GM18520 (cell line): ENCODE data around the gene PTPRJ.

ENCODE experiments used
- ATAC-seq: cut with Tn5 transposase; IDR thresholded peaks from one replicate; pipeline ENCODE4 v1.9.1; 2021; ENCODE audit not compliant: unreplicated experiment

The PTPRJ gene

GRCh38 chr11:48036011-48036410 is 55.7 kb downstream of the PTPRJ start:
- ATAC-seq: no peak

GRCh38 chr11:48036466-48036865 is 56.1 kb downstream of the PTPRJ start:
- ATAC-seq: no peak

- no peak for ATAC-seq
These were observed 57.5 kb downstream of the PTPRJ start for GRCh38 chr11:48037709-48038468.

GRCh38 chr11:48040830-48041444 is 60.6 kb downstream of the PTPRJ start:
- ATAC-seq: no peak

- ATAC-seq: no peak
These were observed 61.7 kb downstream of the PTPRJ start for GRCh38 chr11:48041877-48042695.

- no peak for ATAC-seq
These were observed 63.0 kb downstream of the PTPRJ start for GRCh38 chr11:48043111-48043990.

GRCh38 chr11:48043991-48044512 is 63.7 kb downstream of the PTPRJ start:
- no peak for ATAC-seq

- no peak for ATAC-seq
These were observed 64.2 kb downstream of the PTPRJ start for GRCh38 chr11:48044577-48044976.

GRCh38 chr11:48045536-48045935 is 65.2 kb downstream of the PTPRJ start:
- ATAC-seq: no peak

GRCh38 chr11:48047616-48048015 is 67.3 kb downstream of the PTPRJ start:
- no peak for ATAC-seq

GRCh38 chr11:48049036-48049435 is 68.7 kb downstream of the PTPRJ start:
- ATAC-seq: no peak

GRCh38 chr11:48050304-48050703 is 69.9 kb downstream of the PTPRJ start:
- no peak for ATAC-seq

- no peak for ATAC-seq
These were observed 71.0 kb downstream of the PTPRJ start for GRCh38 chr11:48051217-48051830.

GRCh38 chr11:48052183-48053044 is 72.1 kb downstream of the PTPRJ start:
- ATAC-seq: no peak

- ATAC-seq: no peak
These were observed 74.6 kb downstream of the PTPRJ start for GRCh38 chr11:48054994-48055291.

GRCh38 chr11:48055292-48056132 is 75.2 kb downstream of the PTPRJ start:
- ATAC-seq: no peak

- no peak for ATAC-seq
These were observed 76.2 kb downstream of the PTPRJ start for GRCh38 chr11:48056325-48057183.

GRCh38 chr11:48058064-48058463 is 77.7 kb downstream of the PTPRJ start:
- ATAC-seq: no peak
